WTC11 (cell line): ENCODE results near the gene ATF7.

ENCODE experiments used
- ATF1 ChIP-seq: sonication (generic); formaldehyde crosslinking; IDR thresholded peaks from 2 replicates; pipeline ENCODE4 v1.8.1; 2023; ENCODE audit warnings: mild to moderate bottlenecking, moderate library complexity, missing genetic modification reagents
- CTCF ChIP-seq: fragments of 200-600 bp; IDR thresholded peaks from 2 replicates; pipeline ENCODE4 v1.8.0; 2022; ENCODE audit warnings: antibody characterized with exemption
- ERG ChIP-seq: fragments of 250-450 bp; sonication (Bioruptor Pico); IDR thresholded peaks from 2 replicates; pipeline ENCODE4 v1.8.0; 2021; ENCODE audit warnings: mild to moderate bottlenecking
- FOXJ3 ChIP-seq: sonication (generic); formaldehyde crosslinking; IDR thresholded peaks from 2 replicates; pipeline ENCODE4 v1.9.0; 2021; ENCODE audit warnings: missing genetic modification reagents, mild to moderate bottlenecking, borderline replicate concordance
- JAZF1 ChIP-seq: fragments of 250-450 bp; sonication (Bioruptor Pico); IDR thresholded peaks from 2 replicates; pipeline ENCODE4 v1.9.0; 2021; ENCODE audit warnings: moderate library complexity, mild to moderate bottlenecking, inconsistent platforms
- JUN ChIP-seq: sonication (generic); formaldehyde crosslinking; IDR thresholded peaks from 2 replicates; pipeline ENCODE4 v1.8.0; 2023; ENCODE audit warnings: mild to moderate bottlenecking, missing genetic modification reagents
- NFYB ChIP-seq: sonication (generic); formaldehyde crosslinking; conservative IDR thresholded peaks from 2 replicates; pipeline ENCODE4 v1.8.0; 2022; ENCODE audit warnings: low read depth, missing genetic modification reagents
- SP1 ChIP-seq: sonication (generic); formaldehyde crosslinking; conservative IDR thresholded peaks from 2 replicates; pipeline ENCODE4 v1.8.1; 2022; ENCODE audit warnings: missing genetic modification reagents
- ZNF232 ChIP-seq: sonication (generic); formaldehyde crosslinking; IDR thresholded peaks from 2 replicates; pipeline ENCODE4 v1.8.0; 2022; ENCODE audit warnings: mild to moderate bottlenecking, missing genetic modification reagents
- TF ChIP-seq, protein P1 (sequence below): sonication (generic); formaldehyde crosslinking; IDR thresholded peaks from 2 replicates; pipeline ENCODE4 v1.8.0; 2022; ENCODE audit warnings: missing genetic modification reagents

GRCh38 chr12:53493610-53494391 lies 132.4 kb downstream of the ATF7 start:
- TF ChIP-seq SP1 = no peak
- TF ChIP-seq ZNF232 (CRISPR knock-in tag) = no peak
- no peak for TF ChIP-seq CTCF
- TF ChIP-seq, protein P1, sequence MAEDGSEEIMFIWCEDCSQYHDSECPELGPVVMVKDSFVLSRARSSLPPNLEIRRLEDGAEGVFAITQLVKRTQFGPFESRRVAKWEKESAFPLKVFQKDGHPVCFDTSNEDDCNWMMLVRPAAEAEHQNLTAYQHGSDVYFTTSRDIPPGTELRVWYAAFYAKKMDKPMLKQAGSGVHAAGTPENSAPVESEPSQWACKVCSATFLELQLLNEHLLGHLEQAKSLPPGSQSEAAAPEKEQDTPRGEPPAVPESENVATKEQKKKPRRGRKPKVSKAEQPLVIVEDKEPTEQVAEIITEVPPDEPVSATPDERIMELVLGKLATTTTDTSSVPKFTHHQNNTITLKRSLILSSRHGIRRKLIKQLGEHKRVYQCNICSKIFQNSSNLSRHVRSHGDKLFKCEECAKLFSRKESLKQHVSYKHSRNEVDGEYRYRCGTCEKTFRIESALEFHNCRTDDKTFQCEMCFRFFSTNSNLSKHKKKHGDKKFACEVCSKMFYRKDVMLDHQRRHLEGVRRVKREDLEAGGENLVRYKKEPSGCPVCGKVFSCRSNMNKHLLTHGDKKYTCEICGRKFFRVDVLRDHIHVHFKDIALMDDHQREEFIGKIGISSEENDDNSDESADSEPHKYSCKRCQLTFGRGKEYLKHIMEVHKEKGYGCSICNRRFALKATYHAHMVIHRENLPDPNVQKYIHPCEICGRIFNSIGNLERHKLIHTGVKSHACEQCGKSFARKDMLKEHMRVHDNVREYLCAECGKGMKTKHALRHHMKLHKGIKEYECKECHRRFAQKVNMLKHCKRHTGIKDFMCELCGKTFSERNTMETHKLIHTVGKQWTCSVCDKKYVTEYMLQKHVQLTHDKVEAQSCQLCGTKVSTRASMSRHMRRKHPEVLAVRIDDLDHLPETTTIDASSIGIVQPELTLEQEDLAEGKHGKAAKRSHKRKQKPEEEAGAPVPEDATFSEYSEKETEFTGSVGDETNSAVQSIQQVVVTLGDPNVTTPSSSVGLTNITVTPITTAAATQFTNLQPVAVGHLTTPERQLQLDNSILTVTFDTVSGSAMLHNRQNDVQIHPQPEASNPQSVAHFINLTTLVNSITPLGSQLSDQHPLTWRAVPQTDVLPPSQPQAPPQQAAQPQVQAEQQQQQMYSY (CRISPR knock-in tag) = no peak
- no peak for TF ChIP-seq ERG (CRISPR knock-in tag)
- no peak for TF ChIP-seq JAZF1 (CRISPR knock-in tag)
- TF ChIP-seq ATF1 = no peak
- no peak for TF ChIP-seq NFYB (CRISPR knock-in tag)
- no peak for TF ChIP-seq FOXJ3 (CRISPR knock-in tag)
- TF ChIP-seq JUN (CRISPR knock-in tag) = no peak
